PC-3 (cell line): Measurements from ENCODE around the gene C1QL3.

ENCODE experiments used
- EZH2 ChIP-seq: fragments of 300-600 bp; sonication (generic); IDR thresholded peaks from one replicate; pipeline ENCODE4 v1.6.1; 2017; ENCODE audit warnings: antibody characterized with exemption, mild to moderate bottlenecking, low read length; ENCODE audit not compliant: unreplicated experiment
- EZH2phosphoT487 ChIP-seq: fragments of 300-600 bp; sonication (generic); IDR thresholded peaks from 2 replicates; pipeline ENCODE4 v1.6.1; 2018; ENCODE audit warnings: mild to moderate bottlenecking, antibody characterized with exemption, low read length, borderline replicate concordance
- TF ChIP-seq, protein P1 (sequence below): fragments of 300-600 bp; sonication (generic); conservative IDR thresholded peaks from 2 replicates; pipeline ENCODE4 v1.5.1; 2017; ENCODE audit warnings: antibody characterized with exemption, low read depth, mild to moderate bottlenecking, low read length

DNA sequence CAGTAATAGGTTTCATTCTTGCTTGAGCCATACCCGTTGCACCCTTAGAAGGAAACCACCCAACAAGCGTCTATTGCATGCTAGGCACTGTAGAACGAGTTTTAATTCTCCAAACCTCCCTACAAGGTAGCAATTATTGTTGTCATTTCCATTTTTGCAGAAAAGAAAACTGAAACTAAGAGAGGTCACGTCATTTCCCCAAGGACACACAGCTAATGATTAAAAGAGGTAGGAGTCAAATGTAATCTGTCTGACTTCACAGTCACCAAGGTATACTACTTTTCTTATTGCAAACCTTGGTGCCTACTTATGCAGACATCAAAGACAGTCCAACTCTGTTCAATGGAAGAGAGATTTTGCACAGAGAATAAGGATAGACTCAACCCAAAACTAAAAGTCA lies 49.1 kb upstream of the C1QL3 start:
- TF ChIP-seq, protein P1, sequence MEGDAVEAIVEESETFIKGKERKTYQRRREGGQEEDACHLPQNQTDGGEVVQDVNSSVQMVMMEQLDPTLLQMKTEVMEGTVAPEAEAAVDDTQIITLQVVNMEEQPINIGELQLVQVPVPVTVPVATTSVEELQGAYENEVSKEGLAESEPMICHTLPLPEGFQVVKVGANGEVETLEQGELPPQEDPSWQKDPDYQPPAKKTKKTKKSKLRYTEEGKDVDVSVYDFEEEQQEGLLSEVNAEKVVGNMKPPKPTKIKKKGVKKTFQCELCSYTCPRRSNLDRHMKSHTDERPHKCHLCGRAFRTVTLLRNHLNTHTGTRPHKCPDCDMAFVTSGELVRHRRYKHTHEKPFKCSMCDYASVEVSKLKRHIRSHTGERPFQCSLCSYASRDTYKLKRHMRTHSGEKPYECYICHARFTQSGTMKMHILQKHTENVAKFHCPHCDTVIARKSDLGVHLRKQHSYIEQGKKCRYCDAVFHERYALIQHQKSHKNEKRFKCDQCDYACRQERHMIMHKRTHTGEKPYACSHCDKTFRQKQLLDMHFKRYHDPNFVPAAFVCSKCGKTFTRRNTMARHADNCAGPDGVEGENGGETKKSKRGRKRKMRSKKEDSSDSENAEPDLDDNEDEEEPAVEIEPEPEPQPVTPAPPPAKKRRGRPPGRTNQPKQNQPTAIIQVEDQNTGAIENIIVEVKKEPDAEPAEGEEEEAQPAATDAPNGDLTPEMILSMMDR, result no peak
- TF ChIP-seq EZH2phosphoT487 (no peak), EZH2 (no peak)
